Body of pancreas (tissue), 4 donors: Measurements from ENCODE around the gene SLC28A1.

ENCODE experiments used
- POLR2A ChIP-seq, 3 donors: fragments of 450-650 bp; IDR thresholded peaks; one replicate each; pipeline ENCODE4 v1.6.1; 2016; ENCODE audit warnings: antibody characterized with exemption in 3 of 3, mild to moderate bottlenecking in 2 of 3
- TF ChIP-seq, protein P1 (sequence below), 7 experiments: fragments of 450-650 bp in 4 of 7; fragments of 200-600 bp in 3 of 7; sonication (generic) in 3 of 7; IDR thresholded peaks; one replicate each; pipeline ENCODE4 v1.5.1; 2016 to 2019; ENCODE audit warnings: antibody characterized with exemption in 7 of 7

DNA sequence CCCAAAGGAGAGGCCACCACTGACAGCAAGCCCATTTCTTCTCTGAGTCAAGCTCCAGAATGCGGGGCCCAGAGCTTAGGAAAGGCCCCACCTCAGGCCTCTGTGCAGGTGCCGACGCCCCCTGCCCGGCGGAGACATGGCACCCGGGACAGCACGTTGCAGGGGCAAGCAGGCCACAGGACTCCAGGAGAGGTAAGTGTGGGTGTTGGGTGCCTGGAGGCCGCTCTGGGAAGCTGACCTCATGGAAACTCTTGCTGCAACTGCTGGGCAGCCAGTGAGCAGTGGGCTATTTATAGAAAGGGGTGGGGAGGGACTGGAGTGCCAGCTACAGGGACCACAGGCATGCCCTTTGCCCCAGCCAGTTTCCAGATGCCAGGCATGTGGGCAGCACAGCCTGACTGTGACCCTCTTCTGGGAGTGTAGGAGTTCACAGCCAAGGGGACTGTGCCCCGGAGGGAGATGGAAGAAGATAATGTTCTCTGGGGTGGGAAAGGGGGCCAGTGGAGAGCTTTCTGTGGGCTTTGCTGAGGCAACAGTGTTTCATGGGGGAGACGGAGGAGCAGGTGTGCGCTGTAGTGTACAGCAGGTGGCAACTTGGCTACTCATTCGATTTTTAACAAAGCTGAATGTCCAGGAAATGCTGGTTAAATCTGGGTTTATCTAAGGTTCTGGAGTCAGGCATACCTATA, 43.6 kb upstream of the SLC28A1 start:
- TF ChIP-seq POLR2A (IDR thresholded peaks at IDR 0.05) = peak; percentile 26 to 70 (median 61)
- TF ChIP-seq, protein P1, sequence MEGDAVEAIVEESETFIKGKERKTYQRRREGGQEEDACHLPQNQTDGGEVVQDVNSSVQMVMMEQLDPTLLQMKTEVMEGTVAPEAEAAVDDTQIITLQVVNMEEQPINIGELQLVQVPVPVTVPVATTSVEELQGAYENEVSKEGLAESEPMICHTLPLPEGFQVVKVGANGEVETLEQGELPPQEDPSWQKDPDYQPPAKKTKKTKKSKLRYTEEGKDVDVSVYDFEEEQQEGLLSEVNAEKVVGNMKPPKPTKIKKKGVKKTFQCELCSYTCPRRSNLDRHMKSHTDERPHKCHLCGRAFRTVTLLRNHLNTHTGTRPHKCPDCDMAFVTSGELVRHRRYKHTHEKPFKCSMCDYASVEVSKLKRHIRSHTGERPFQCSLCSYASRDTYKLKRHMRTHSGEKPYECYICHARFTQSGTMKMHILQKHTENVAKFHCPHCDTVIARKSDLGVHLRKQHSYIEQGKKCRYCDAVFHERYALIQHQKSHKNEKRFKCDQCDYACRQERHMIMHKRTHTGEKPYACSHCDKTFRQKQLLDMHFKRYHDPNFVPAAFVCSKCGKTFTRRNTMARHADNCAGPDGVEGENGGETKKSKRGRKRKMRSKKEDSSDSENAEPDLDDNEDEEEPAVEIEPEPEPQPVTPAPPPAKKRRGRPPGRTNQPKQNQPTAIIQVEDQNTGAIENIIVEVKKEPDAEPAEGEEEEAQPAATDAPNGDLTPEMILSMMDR (IDR thresholded peaks at IDR 0.05) = peak in 1 of 7 experiments; percentile 12
